OCI-LY1 (cell line): Measurements from ENCODE around the gene FAM222A.

ENCODE experiments used
- H2AFZ ChIP-seq: fragments of 200-600 bp; sonication (generic), shearing (Covaris generic); 2 replicates; pipeline ENCODE4 v1.6.0; 2014; ENCODE audit warnings: antibody characterized with exemption, mild to moderate bottlenecking, low read length
- H3F3A ChIP-seq: fragments of 200-600 bp; sonication (generic), shearing (Covaris generic); 2 replicates; pipeline ENCODE4 v1.6.0; 2014; ENCODE audit warnings: mild to moderate bottlenecking, antibody characterized with exemption, low read length, moderate library complexity; ENCODE audit not compliant: insufficient read depth
- H3K27ac ChIP-seq: fragments of 200-600 bp; sonication (generic); 2 replicates; pipeline ENCODE4 v1.5.1; 2014; ENCODE audit warnings: low read length, mixed run types, mild to moderate bottlenecking, low read depth; ENCODE audit not compliant: poor library complexity, severe bottlenecking
- H3K27me3 ChIP-seq: fragments of 200-600 bp; sonication (generic); 2 replicates; pipeline ENCODE4 v1.6.0; 2014; ENCODE audit warnings: antibody characterized with exemption, mild to moderate bottlenecking, low read length, moderate library complexity; ENCODE audit not compliant: insufficient read depth
- H3K36me3 ChIP-seq: fragments of 200-600 bp; sonication (generic); 2 replicates; pipeline ENCODE4 v1.6.1; 2014; ENCODE audit warnings: mild to moderate bottlenecking, antibody characterized with exemption, low read length, moderate library complexity, mixed read lengths; ENCODE audit not compliant: insufficient read depth
- H3K4me1 ChIP-seq: fragments of 200-600 bp; sonication (generic); 2 replicates; pipeline ENCODE4 v1.5.1; 2014; ENCODE audit warnings: mild to moderate bottlenecking, low read length, moderate library complexity; ENCODE audit not compliant: insufficient read depth, severe bottlenecking
- H3K4me2 ChIP-seq: fragments of 200-600 bp; sonication (generic), shearing (Covaris generic); 2 replicates; pipeline ENCODE4 v1.6.1; 2014; ENCODE audit warnings: low read length
- H3K4me3 ChIP-seq: fragments of 200-600 bp; sonication (generic); 2 replicates; pipeline ENCODE4 v1.5.1; 2014; ENCODE audit warnings: low read length, low read depth, mild to moderate bottlenecking, mixed read lengths; ENCODE audit not compliant: poor library complexity, severe bottlenecking
- H3K79me2 ChIP-seq: fragments of 200-600 bp; shearing (Covaris generic); 2 replicates; pipeline ENCODE4 v1.6.1; 2016; ENCODE audit warnings: mixed run types, low read length, mixed read lengths; ENCODE audit not compliant: insufficient read depth
- H3K9ac ChIP-seq: fragments of 200-600 bp; sonication (generic), shearing (Covaris generic); 2 replicates; pipeline ENCODE4 v1.6.1; 2014; ENCODE audit warnings: mild to moderate bottlenecking, low read length, mixed read lengths
- H3K9me2 ChIP-seq: fragments of 200-600 bp; sonication (generic), shearing (Covaris generic); 2 replicates; pipeline ENCODE4 v1.6.1; 2014; ENCODE audit warnings: low read depth, mild to moderate bottlenecking, low read length, mixed read lengths
- H3K9me3 ChIP-seq: fragments of 200-600 bp; shearing (Covaris generic); 2 replicates; pipeline ENCODE4 v1.6.1; 2014; ENCODE audit warnings: low read length, mixed read lengths
- H4K20me1 ChIP-seq: fragments of 200-600 bp; sonication (generic), shearing (Covaris generic); 2 replicates; pipeline ENCODE4 v1.6.0; 2016; ENCODE audit warnings: mild to moderate bottlenecking, low read length; ENCODE audit not compliant: insufficient read depth
- CTCF ChIP-seq: fragments of 200-600 bp; sonication (generic), shearing (Covaris generic); IDR thresholded peaks from 2 replicates; pipeline ENCODE4 v1.5.1; 2017; ENCODE audit warnings: mild to moderate bottlenecking, antibody characterized with exemption, low read length, moderate library complexity, mixed read lengths
- EZH2 ChIP-seq: fragments of 200-600 bp; sonication (generic), shearing (Covaris generic); IDR thresholded peaks from 2 replicates; pipeline ENCODE4 v1.8.0; 2017; ENCODE audit warnings: borderline replicate concordance, mixed run types, mild to moderate bottlenecking, antibody characterized with exemption, low read length, moderate library complexity, mixed read lengths

FAM222A gene

DNA sequence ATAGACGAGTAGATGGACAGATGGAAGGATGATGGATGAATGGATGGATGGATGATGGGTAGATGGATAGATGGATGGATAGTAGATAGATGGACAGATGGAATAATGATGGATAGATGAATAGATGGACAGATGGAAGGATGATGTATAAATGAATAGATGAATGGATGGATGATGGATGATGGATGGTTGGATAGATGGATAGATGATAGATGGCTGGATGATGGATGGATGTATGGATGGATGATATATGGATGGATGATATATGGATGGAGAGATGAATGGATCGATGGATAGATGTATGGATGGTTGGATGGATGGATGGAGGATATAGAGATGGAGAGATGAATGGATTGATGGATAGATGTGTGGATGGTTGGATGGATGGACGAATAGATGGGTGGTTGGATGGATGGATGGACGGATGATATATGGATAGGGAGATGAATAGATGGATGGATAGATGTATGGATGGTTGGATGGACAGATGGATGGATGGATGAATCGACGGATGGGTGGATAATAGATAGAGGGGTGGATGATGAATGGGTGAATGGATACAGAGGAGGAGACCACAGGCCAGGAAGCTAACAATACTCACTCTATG, 100.3 kb downstream of the FAM222A start:
- Histone ChIP-seq H3K79me2 (no peaks in the 10 kb centered on the region), H3K9ac (no peak overlapping the region), H3K9me2 (no peaks in the 10 kb centered on the region), H3K27me3 (no peaks in the 10 kb centered on the region), H2AFZ (no peak overlapping the region), H4K20me1 (no peaks in the 10 kb centered on the region), H3K36me3 (no peaks in the 10 kb centered on the region), H3K27ac (no peak overlapping the region), H3F3A (no peaks in the 10 kb centered on the region), H3K9me3 (no peaks in the 10 kb centered on the region), H3K4me2 (no peak overlapping the region), H3K4me3 (no peak overlapping the region), H3K4me1 (no peaks in the 10 kb centered on the region)
- no peak for TF ChIP-seq EZH2
- no peak for TF ChIP-seq CTCF

GRCh38 chr12:109814600-109815150, 101.0 kb downstream of the FAM222A start:
- H3K27ac ChIP-seq, result no peak overlapping the region
- no peak overlapping the region for H3K4me2 ChIP-seq
- no peaks in the 10 kb centered on the region for H4K20me1 ChIP-seq
- no peaks in the 10 kb centered on the region for H3K27me3 ChIP-seq
- no peak overlapping the region for H3K4me3 ChIP-seq
- H3K9ac ChIP-seq, result no peak overlapping the region
- H3K9me3 ChIP-seq, result no peaks in the 10 kb centered on the region
- H3K4me1 ChIP-seq, result no peaks in the 10 kb centered on the region
- no peaks in the 10 kb centered on the region for H3K9me2 ChIP-seq
- H3K79me2 ChIP-seq, result no peaks in the 10 kb centered on the region
- no peak overlapping the region for H2AFZ ChIP-seq
- H3K36me3 ChIP-seq, result no peaks in the 10 kb centered on the region
- no peaks in the 10 kb centered on the region for H3F3A ChIP-seq
- no peak for TF ChIP-seq CTCF
- TF ChIP-seq EZH2, result no peak

DNA sequence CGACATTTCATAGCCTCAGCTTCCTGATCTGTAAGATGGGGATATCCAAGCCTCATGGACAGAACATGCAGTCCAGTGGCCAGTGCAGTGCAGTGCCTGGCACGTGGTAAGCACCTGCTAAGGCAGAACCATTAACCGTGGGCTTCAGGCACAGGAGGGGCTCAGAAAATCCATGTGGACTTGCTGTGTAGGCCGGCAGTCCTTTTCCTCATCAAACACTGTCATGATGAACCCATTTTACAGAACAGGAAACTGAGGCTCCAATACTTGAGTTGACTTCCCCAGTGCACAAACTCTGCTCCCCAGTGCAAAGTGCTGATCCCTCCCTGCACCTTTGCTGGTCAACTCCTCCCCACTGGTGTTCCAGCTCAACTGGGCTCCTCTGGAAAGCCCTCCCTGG, 101.6 kb downstream of the FAM222A start:
- H3K36me3 ChIP-seq, result no peaks in the 10 kb centered on the region
- no peaks in the 10 kb centered on the region for H3K27me3 ChIP-seq
- no peaks in the 10 kb centered on the region for H3K9me3 ChIP-seq
- TF ChIP-seq EZH2 (no peak), CTCF (no peak)
- H3K9ac ChIP-seq, result no peak overlapping the region
- H3K4me2 ChIP-seq, result no peak overlapping the region
- no peaks in the 10 kb centered on the region for H4K20me1 ChIP-seq
- no peaks in the 10 kb centered on the region for H3K79me2 ChIP-seq
- H3F3A ChIP-seq, result no peaks in the 10 kb centered on the region
- H3K9me2 ChIP-seq, result no peaks in the 10 kb centered on the region
- H3K27ac ChIP-seq, result no peak overlapping the region
- H3K4me3 ChIP-seq, result no peak overlapping the region
- H2AFZ ChIP-seq, result no peak overlapping the region
- no peaks in the 10 kb centered on the region for H3K4me1 ChIP-seq
